Lung (tissue), 12 donors: ENCODE results near the gene PPFIA3. TPM values are rescaled to one million over a fixed set of nuclear protein-coding genes. Genes with fewer than 3 reads are reported as not detected.

Source experiments
- ATAC-seq: fragments of 200-7000 bp; cut with Tn5 transposase; one replicate; pipeline ENCODE4 v1.9.1; 2020; ENCODE audit warnings: moderate number of reproducible peaks; ENCODE audit not compliant: insufficient read depth, low FRiP score
- DNase-seq, 3 donors: peaks; one replicate each; pipeline ENCODE4 v3.0.0-alpha.2; 2013 to 2017
- H3K27ac ChIP-seq, 2 donors: one replicate each; pipeline ENCODE4 v1.5.1; 2013; ENCODE audit warnings: mild to moderate bottlenecking in 2 of 2, moderate library complexity in 2 of 2, control low read depth in 1 of 2, inconsistent platforms in 1 of 2, low read depth in 1 of 2, low read length in 1 of 2
- H3K27me3 ChIP-seq, 3 donors: one replicate each; pipeline ENCODE4 v1.5.1; 2013; ENCODE audit warnings: low read length in 2 of 3; ENCODE audit not compliant: control insufficient read depth in 3 of 3, insufficient read depth in 3 of 3
- H3K36me3 ChIP-seq, 4 donors: one replicate each; pipeline ENCODE4 v1.5.1; 2013; ENCODE audit warnings: low read length in 4 of 4, mild to moderate bottlenecking in 1 of 4, moderate library complexity in 1 of 4; ENCODE audit not compliant: control insufficient read depth in 4 of 4, insufficient read depth in 4 of 4
- H3K4me1 ChIP-seq, 5 donors: one replicate each; pipeline ENCODE4 v1.5.1; 2013; ENCODE audit warnings: low read length in 5 of 5, mild to moderate bottlenecking in 2 of 5, moderate library complexity in 1 of 5; ENCODE audit not compliant: control insufficient read depth in 5 of 5, insufficient read depth in 5 of 5
- H3K4me3 ChIP-seq: one replicate; pipeline ENCODE4 v1.5.1; 2013; ENCODE audit warnings: mild to moderate bottlenecking, control low read depth, moderate library complexity
- H3K9ac ChIP-seq, 2 donors: one replicate each; pipeline ENCODE4 v1.5.1; 2013; ENCODE audit warnings: low read length in 2 of 2, control low read depth in 1 of 2; ENCODE audit not compliant: insufficient read depth in 1 of 2
- H3K9me3 ChIP-seq, 4 donors: one replicate each; pipeline ENCODE4 v1.5.1; 2013; ENCODE audit warnings: low read length in 3 of 4, mild to moderate bottlenecking in 1 of 4, moderate library complexity in 1 of 4; ENCODE audit not compliant: control insufficient read depth in 4 of 4, insufficient read depth in 3 of 4
- WGBS, 2 donors: extraction: QIAGEN DNeasy Blood & Tissue Kit; methylation state at CpG; one replicate each; pipeline ENCODE4 v1.1.7; 2013; 5-methylcytosine and 5-hydroxymethylcytosine counted together
- polyA plus RNA-seq, 2 donors: library from polyadenylated mRNA; stranded (reverse); fragments of 200-250 nt; gene quantifications; one replicate each; pipeline ENCODE4 v1.2.1, GENCODE V29; 2013
- total RNA-seq, 2 donors: library from RNA; depleted of rRNA in 1 of 2; stranded (reverse); fragments of >200 nt in 1 of 2; gene quantifications; one replicate each; pipeline ENCODE4 v1.2.1, GENCODE V29; 2014 to 2021
- TF ChIP-seq, protein P1 (sequence below): IDR thresholded peaks from 2 replicates; pipeline ENCODE4 v1.5.1; 2012; ENCODE audit warnings: mild to moderate bottlenecking; ENCODE audit errors: control extremely low read depth, extremely low read depth
- donor health status: control.
- donor health status: control.
- donor health status: Bipolar disorder and iron deficiency.
- donor health status: healthy.
- donor health status: DM: yes; HTN: yes; CAD: no.

The PPFIA3 gene
- total and polyA plus RNA-seq, 4 donors = 3.0 to 10.6 (median 8.6) TPM

DNA sequence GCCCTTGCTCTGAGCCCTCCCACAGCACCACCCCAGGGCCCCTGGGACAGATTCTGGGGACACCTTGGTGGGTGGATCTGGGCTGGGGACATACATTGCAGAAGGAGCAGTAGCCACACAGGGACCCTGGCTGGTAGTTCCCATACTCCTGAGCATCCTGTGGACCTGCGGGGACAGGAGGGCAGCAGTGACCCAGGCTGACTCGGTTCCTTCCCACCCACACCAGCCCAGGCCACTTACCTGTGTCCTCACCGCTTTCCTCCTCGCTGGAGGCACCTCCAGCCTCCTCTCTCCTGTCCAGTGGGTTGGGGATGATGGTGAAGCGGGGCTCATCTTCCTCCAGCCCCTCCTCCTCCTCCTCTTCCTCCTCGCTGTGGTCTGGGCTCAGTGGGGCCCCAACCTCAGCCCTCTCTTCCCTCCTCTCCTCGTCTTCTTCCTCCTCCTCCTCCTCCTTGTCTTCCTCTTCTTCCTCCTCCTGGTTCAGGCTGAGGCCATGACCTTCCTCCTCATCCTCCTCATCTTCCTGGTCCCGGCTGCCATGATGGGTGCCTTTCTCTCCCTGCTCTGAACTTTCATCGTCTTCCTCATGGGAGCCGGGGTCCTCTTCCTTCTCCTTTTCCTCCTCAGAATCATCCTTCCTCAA is 33.9 kb downstream of the PPFIA3 start:
- no peak for ATAC-seq
- H3K27me3 ChIP-seq = no peaks in the 10 kb centered on the region

DNA sequence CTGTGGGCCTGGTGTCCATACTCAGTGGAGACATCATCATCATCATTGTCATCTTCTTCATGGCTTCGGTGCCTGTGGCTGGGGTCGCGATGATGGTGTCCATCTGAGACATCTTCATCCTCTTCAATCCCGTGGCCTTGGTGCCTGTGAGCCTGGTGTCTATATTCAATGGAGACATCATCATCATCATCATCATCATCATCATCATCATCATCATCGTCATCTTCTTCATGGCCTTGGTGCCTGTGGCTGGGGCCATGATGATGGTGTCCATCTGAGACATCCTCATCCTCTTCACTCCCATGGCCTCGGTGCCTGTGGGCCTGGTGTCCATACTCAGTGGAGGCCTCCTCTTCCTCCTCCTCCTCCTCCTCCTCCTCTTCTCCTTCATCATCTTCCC is 34.9 kb downstream of the PPFIA3 start:
- Histone ChIP-seq H3K9me3 (peaks cover 0 to 2% (median 0%) of the 10 kb centered on the region in 4 donors), H3K4me3 (no peak overlapping the region), H3K36me3 (no peaks in the 10 kb centered on the region), H3K27me3 (no peaks in the 10 kb centered on the region), H3K9ac (no peak overlapping the region), H3K27ac (no peak overlapping the region), H3K4me1 (peaks cover 0 to 37% (median 12%) of the 10 kb centered on the region in 5 donors)
- TF ChIP-seq, protein P1, sequence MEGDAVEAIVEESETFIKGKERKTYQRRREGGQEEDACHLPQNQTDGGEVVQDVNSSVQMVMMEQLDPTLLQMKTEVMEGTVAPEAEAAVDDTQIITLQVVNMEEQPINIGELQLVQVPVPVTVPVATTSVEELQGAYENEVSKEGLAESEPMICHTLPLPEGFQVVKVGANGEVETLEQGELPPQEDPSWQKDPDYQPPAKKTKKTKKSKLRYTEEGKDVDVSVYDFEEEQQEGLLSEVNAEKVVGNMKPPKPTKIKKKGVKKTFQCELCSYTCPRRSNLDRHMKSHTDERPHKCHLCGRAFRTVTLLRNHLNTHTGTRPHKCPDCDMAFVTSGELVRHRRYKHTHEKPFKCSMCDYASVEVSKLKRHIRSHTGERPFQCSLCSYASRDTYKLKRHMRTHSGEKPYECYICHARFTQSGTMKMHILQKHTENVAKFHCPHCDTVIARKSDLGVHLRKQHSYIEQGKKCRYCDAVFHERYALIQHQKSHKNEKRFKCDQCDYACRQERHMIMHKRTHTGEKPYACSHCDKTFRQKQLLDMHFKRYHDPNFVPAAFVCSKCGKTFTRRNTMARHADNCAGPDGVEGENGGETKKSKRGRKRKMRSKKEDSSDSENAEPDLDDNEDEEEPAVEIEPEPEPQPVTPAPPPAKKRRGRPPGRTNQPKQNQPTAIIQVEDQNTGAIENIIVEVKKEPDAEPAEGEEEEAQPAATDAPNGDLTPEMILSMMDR = no peak
- DNase-seq = no peak
- 95 to 99% methylated on average over 6 of the region's 6 CpGs for WGBS, 2 donors
- no peak for ATAC-seq

More for the DNA sequence above, 33.9 kb downstream of the PPFIA3 start:
- Histone ChIP-seq H3K36me3 (no peaks in the 10 kb centered on the region), H3K4me3 (no peak overlapping the region), H3K27ac (peak overlapping the region in 1 of 2 donors; percentile 11), H3K4me1 (peaks cover 0 to 40% (median 12%) of the 10 kb centered on the region in 5 donors), H3K9me3 (peaks cover 0 to 2% (median 0%) of the 10 kb centered on the region in 4 donors), H3K9ac (no peak overlapping the region)
- TF ChIP-seq, protein P1 = no peak
- DNase-seq = no peak
- 79 to 86% methylated on average over 10 of the region's 10 CpGs for WGBS, 2 donors

DNA sequence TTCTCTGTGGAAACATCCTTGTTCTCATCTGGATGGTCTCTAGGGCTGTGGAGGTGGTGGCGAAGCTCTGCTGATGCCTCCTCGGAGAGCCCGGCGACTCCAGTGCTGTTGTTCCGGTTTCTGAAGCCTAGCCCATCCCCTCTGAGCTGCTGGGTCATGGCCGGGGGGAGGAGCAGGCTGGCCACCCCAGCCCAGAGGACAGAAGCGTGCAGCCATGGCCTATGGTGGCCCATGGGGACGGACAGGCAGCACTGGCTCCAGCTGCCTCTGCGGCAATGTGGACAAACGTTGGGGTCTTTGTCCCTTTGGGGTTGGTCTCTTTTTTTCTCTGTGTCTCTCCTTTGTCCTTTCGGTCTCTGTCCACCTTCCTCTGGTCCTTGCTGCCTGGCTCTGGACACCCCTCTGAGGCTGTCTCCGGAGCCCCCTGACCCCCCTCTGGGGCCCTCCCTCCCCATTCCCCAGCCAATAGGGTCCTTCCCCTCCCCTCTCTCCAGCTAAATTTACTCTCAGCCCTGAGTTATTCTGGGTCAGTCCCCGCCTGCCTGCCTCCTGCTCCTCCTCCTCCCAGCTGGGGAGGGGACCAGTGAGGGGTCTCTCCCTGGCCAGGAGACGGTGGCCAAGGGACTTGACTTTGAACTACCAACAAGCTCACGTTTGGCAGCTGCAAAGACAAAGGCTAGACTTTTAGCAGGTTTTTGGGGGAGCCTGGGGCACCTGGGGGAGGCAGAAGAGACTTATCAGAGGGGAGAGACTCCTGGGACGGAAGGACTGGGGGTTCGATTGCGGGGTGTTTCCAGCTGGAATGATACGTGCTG is 35.9 kb downstream of the PPFIA3 start, which contains the start of gene HRC:
TSS of gene HRC (minus strand) at position 392 of the 815 bp plus-strand sequence. CDS start at position 233, 159 bp downstream.
- no peaks in the 10 kb centered on the region for H3K27me3 ChIP-seq
- DNase-seq = peak; percentile 62 to 80 (median 74)
- peaks cover 0 to 2% (median 0%) of the 10 kb centered on the region in 4 donors for H3K9me3 ChIP-seq
- no peaks in the 10 kb centered on the region for H3K36me3 ChIP-seq
- 67 to 68% methylated on average over 19 of the region's 19 CpGs for WGBS, 2 donors
- peak within 1 kb of the TSS in 1 of 2 donors; percentile 91 for H3K27ac ChIP-seq
- TF ChIP-seq, protein P1 = no peak
- no peak for ATAC-seq
- H3K9ac ChIP-seq = no peak within 1 kb of the TSS
- H3K4me3 ChIP-seq = no peak within 1 kb of the TSS
- peaks cover 0 to 34% (median 12%) of the 10 kb centered on the region in 5 donors for H3K4me1 ChIP-seq
